ENCODE results near the gene SF3B5.
"Not testable (repeated sequence)": the region's sequence is repeated elsewhere in the genome, so short reads cannot be mapped to it uniquely, and the experiment has no call there.

Gene SF3B5

DNA sequence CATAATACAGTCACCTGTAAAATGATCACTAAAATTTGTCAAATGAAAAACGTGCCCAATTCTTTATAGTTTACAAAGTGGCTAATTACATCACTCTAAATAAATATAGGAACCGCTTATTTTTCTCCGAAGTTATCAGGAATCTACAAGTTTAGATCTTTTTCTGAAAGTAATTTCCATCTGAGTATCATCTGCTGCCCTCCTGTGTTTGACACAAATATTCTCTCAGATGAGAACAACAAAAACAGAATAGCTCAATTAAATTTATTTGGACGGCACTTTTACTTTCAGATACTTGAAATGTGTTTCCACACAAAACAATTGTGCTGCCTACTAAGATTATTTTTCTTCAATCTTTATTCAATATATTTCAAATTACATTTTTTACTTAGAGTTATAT is 5.0 kb downstream of the SF3B5 start:
- H3K9me3 ChIP-seq (ENCODE audit: severe bottlenecking): no peaks in the 10 kb centered on the region
- no peak for DNase-seq
- TF ChIP-seq, protein P1, sequence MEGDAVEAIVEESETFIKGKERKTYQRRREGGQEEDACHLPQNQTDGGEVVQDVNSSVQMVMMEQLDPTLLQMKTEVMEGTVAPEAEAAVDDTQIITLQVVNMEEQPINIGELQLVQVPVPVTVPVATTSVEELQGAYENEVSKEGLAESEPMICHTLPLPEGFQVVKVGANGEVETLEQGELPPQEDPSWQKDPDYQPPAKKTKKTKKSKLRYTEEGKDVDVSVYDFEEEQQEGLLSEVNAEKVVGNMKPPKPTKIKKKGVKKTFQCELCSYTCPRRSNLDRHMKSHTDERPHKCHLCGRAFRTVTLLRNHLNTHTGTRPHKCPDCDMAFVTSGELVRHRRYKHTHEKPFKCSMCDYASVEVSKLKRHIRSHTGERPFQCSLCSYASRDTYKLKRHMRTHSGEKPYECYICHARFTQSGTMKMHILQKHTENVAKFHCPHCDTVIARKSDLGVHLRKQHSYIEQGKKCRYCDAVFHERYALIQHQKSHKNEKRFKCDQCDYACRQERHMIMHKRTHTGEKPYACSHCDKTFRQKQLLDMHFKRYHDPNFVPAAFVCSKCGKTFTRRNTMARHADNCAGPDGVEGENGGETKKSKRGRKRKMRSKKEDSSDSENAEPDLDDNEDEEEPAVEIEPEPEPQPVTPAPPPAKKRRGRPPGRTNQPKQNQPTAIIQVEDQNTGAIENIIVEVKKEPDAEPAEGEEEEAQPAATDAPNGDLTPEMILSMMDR (IDR thresholded peaks at IDR 0.05; ENCODE audit: low read depth, low read length): no peak
- no peak overlapping the region for H3K27ac ChIP-seq
- H3K4me3 ChIP-seq (ENCODE audit: low read depth, low read length): no peak overlapping the region
- no peaks in the 10 kb centered on the region; the same call in 1 of the 2 replicates for H3K36me3 ChIP-seq
- H3K27me3 ChIP-seq (ENCODE audit: insufficient read depth, low read depth, severe bottlenecking): no peaks in the 10 kb centered on the region

DNA sequence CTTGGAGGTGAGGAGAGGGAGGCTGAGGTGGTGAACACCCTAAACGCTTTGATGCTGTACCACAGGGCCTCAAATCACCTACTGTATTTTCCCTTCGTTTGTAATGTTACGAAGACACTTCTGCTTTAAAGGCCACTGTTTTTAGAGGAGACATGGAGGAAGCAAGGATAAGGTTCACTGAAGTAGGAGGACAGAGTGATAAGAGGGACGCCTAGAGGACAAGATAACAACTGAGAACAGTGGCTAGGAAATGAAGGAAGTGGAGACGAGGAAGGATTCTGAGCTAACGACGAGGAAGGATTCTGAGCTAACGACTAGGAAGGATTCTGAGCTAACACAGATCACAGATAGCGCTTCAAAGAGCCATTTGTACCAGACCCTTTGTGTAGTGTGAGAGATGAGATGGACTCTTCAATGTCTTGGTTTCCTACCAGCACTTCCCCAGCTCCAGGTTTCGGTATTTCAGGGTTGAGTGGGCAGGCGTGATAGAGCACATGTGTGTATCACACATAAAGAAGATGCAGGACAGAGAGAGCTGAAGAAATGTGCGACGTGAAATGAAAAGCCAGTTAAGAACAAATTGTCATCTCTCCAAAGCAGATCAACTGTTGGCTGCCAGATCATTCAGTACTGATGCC is 7.5 kb downstream of the SF3B5 start:
- Histone ChIP-seq H3K27me3 (ENCODE audit: insufficient read depth, low read depth, severe bottlenecking) (no peaks in the 10 kb centered on the region), H3K27ac (no peak overlapping the region), H3K9me3 (ENCODE audit: severe bottlenecking) (no peaks in the 10 kb centered on the region), H3K36me3 (no peaks in the 10 kb centered on the region), H3K4me3 (ENCODE audit: low read depth, low read length) (no peak overlapping the region)
- DNase-seq: no peak
- TF ChIP-seq, protein P1 (IDR thresholded peaks at IDR 0.05; ENCODE audit: low read depth, low read length): no peak

DNA sequence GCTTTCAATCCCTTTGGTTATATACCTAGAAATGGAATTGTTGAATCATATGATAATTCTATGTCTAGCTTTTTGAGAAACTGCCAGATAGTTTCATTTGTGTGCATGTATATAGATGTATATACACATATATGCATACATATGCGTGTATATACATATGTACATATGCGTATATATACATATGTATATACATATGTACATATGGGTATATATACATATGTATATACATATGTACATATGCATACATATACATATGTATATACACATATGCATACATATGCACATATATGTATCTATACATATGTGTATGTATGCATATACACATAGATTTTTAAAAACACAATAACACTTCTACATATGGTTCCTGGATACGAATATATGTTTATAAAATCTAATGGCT is 8.4 kb downstream of the SF3B5 start:
- Histone ChIP-seq H3K27ac (no peak overlapping the region), H3K36me3 (no peaks in the 10 kb centered on the region), H3K27me3 (ENCODE audit: insufficient read depth, low read depth, severe bottlenecking) (no peaks in the 10 kb centered on the region), H3K4me3 (ENCODE audit: low read depth, low read length) (no peak overlapping the region), H3K9me3 (ENCODE audit: severe bottlenecking) (no peaks in the 10 kb centered on the region)
- no peak for DNase-seq
- TF ChIP-seq, protein P1 (IDR thresholded peaks at IDR 0.05; ENCODE audit: low read depth, low read length): no peak

DNA sequence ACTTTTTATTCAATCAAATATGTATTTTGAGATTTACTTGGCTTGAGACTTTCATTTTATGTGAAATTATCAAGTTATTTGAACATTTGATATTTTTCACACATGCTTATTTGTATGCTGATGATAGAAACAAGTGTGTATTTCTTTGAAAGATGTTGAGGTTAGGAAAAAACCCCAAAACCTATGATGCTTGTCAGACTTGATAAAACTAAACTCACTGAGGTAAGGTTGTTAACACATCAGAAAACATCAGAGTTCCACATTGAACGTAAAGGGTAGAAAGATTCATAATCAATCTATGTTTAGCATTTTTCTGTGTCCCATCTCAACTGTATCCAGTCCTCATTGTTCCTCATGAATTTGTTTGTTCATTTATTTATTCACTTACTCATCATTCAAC is 12.2 kb downstream of the SF3B5 start:
- no peaks in the 10 kb centered on the region for H3K36me3 ChIP-seq
- H3K27me3 ChIP-seq (ENCODE audit: insufficient read depth, low read depth, severe bottlenecking): no peaks in the 10 kb centered on the region
- H3K27ac ChIP-seq: no peak overlapping the region
- no peak overlapping the region for H3K4me3 ChIP-seq (ENCODE audit: low read depth, low read length)
- TF ChIP-seq, protein P1 (IDR thresholded peaks at IDR 0.05; ENCODE audit: low read depth, low read length): no peak
- no peaks in the 10 kb centered on the region for H3K9me3 ChIP-seq (ENCODE audit: severe bottlenecking)
- no peak for DNase-seq

DNA sequence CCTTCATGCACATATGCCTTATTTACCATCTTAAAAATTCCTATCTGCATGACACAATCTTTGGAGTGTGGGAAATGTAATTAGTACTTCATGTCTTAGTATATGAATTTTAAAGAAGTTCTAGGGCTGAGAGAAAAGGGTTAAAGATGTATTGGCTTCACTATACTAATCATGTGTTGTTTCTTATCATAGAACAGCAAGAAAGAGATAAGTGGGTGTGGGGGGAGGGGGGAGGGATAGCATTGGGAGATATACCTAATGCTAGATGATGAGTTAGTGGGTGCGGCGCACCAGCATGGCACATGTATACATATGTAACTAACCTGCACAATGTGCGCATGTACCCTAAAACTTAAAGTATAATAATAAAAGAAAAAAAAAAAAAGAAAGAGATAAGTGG is 13.0 kb downstream of the SF3B5 start:
- H3K9me3 ChIP-seq (ENCODE audit: severe bottlenecking); H3K36me3 ChIP-seq; DNase-seq: not testable (repeated sequence)

DNA sequence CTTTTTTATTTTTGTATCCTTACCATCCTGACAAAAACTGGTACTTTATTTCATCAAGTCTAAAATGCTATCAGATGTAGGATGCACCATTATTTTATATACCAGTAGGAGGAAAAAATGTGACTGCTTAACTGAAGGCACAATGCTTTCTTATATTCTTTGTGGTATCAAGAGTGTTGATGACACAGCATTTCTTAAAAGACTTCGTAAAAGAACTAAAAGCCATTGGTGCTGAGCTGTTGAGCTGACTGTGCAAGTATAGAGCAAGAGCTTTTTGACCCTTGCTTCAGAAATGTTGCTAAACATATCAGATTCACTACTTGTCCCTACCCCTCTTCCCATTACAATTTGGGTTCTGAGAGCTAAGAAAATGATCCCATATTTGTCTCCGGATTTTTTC is 17.5 kb downstream of the SF3B5 start:
- no peak for DNase-seq
- H3K27me3 ChIP-seq (ENCODE audit: insufficient read depth, low read depth, severe bottlenecking): no peaks in the 10 kb centered on the region
- H3K27ac ChIP-seq: no peak overlapping the region
- no peak overlapping the region for H3K4me3 ChIP-seq (ENCODE audit: low read depth, low read length)
- no peaks in the 10 kb centered on the region for H3K9me3 ChIP-seq (ENCODE audit: severe bottlenecking)
- TF ChIP-seq, protein P1 (IDR thresholded peaks at IDR 0.05; ENCODE audit: low read depth, low read length): no peak
- no peaks in the 10 kb centered on the region for H3K36me3 ChIP-seq

More for the DNA sequence above, 13.0 kb downstream of the SF3B5 start:
- H3K27me3 ChIP-seq (ENCODE audit: insufficient read depth, low read depth, severe bottlenecking); H3K4me3 ChIP-seq (ENCODE audit: low read depth, low read length); H3K27ac ChIP-seq: not testable (repeated sequence)
